ENCODE results near the gene VPS35L.

The VPS35L gene

DNA sequence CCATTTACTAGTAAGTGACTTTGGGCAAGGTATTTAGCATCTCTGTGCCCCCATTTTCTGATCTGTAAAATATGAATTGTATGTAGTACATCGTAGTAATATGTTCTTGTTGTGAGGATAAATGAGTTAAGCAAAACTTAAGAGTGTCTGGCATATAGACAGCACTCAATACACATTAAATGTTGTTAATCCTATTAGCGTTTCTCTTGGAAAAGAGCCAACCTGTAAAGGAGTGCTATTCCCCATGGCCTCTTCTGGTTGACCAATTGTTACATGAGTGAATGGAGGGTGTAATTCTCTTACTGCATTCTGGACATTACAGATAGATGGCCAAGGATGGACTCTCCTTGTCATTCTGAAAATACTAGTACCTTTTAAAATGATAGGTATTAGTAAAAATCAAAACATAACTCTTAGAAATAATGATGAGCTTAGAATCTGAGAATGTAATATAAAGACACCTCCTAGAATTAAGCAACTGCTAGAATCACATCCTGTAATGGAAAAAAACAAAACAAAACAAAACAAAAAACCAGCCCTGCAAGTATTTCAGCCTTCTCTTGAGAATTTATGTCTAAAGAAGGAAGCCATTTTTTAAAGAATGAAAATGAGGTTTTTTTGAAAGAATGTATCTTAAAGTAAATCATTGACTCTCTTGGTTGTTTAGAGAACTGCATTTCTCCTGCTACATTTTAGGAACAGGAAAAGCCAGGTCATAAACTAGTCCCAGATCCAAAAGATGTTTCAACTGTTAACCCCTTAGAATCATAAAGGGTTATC is 193.1 kb downstream of the VPS35L start:
- DNase-seq (ENCODE audit: low read depth in 3 of 3), result no peak

DNA sequence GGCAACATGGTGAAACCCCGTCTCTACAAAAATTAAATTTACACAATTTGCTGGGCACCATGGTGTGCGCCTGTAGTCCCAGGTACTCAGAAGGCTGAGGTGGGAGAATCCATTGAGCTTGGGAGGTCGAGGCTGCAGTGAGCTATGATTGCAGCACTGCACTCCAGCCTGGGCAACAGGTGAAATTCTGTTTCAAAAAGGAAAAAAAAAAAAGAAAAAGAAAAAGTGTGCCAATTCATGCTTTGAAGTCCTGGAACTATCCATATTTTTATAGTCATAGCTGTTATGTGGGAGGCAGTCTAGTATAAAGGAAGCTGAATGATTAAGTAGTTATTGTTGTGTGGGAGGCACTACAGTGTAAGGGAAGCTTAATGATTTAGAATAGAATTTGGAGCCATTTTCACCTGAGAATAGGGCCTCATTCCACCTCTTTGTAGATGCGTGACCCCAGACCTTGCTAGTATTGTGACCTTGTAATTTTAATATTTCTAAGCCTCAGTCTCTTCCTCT is 194.1 kb downstream of the VPS35L start:
- DNase-seq (ENCODE audit: low read depth in 3 of 3), result no peak
